Left cardiac atrium (tissue), 2 donors: ENCODE measurements around the gene KCNN3. TPM values are rescaled to one million over a fixed set of nuclear protein-coding genes. Genes with fewer than 3 reads are reported as not detected.

Experiments
- total RNA-seq, 2 donors: library from RNA; stranded (reverse); fragmentation: NEBNext Ultra II Directional; extraction: Animal tissue kit (Norgen Biotek cat#: 25700); gene quantifications; one replicate each; pipeline ENCODE4 v1.2.1, GENCODE V29; 2021
- donor health status: DM: no; HTN: yes; CAD: no; lungs with severe emphysema.
- donor health status: DM: yes; HTN: yes; CAD: no.

The KCNN3 gene
- total RNA-seq, 2 donors from 2014 or later: 3.2 to 4.6 TPM

Other genes starting within 250 kb of the KCNN3 start
- 10 to 100 TPM; 55.9 to 63.7 TPM for gene PMVK, start 66.4 kb upstream of the KCNN3 start, total RNA-seq
- gene PBXIP1, start 85.8 kb upstream of the KCNN3 start, total RNA-seq: 10 to 100 TPM; 58.8 to 69.7 TPM
- 10 to 100 TPM; 15.3 to 15.8 TPM for gene PYGO2, start 91.5 kb upstream of the KCNN3 start, total RNA-seq
- 100 to 1,000 TPM in 1 of 2 donors, 10 to 100 TPM in 1; 88.7 to 102 TPM for gene SHC1, start 100.5 kb upstream of the KCNN3 start, total RNA-seq
- 10 to 100 TPM; 26.9 to 33.8 TPM for gene CKS1B, start 104.4 kb upstream of the KCNN3 start, total RNA-seq
- 10 to 100 TPM; 25.9 to 30.8 TPM for gene FLAD1, start 113.1 kb upstream of the KCNN3 start, total RNA-seq
- gene LENEP, start 123.3 kb upstream of the KCNN3 start, total RNA-seq: not detected
- gene ZBTB7B, start 132.5 kb upstream of the KCNN3 start, total RNA-seq: 10 to 100 TPM; 49.6 to 52.6 TPM
- gene DCST2, start 163.5 kb upstream of the KCNN3 start, total RNA-seq: under 1 TPM in 1 of 2 donors, not detected in 1; 0.59 TPM
- not detected for gene DCST1, start 163.5 kb upstream of the KCNN3 start, total RNA-seq
- 100 to 1,000 TPM; 108 to 142 TPM for gene ADAM15, start 181.0 kb upstream of the KCNN3 start, total RNA-seq
- 1 to 10 TPM; 2.5 to 2.7 TPM for gene EFNA4, start 193.5 kb upstream of the KCNN3 start, total RNA-seq
- 1 to 10 TPM; 1.1 to 1.4 TPM for gene EFNA3, start 208.6 kb upstream of the KCNN3 start, total RNA-seq